H1 (cell line): ENCODE measurements around the gene IAH1. TPM values are rescaled to one million over a fixed set of nuclear protein-coding genes. Genes with fewer than 3 reads are reported as not detected.

Experiments used
- ASH2L ChIP-seq: fragments of 200-600, 300-600 bp; sonication (generic); IDR thresholded peaks from one replicate; pipeline ENCODE4 v1.7.1; 2017; ENCODE audit warnings: low read length
- CREB1 ChIP-seq: IDR thresholded peaks from 2 replicates; pipeline ENCODE4 v1.6.1; 2012; ENCODE audit warnings: inconsistent platforms
- GABPA ChIP-seq: IDR thresholded peaks from 2 replicates; pipeline ENCODE4 v1.6.1; 2011; ENCODE audit warnings: mild to moderate bottlenecking, low read length, moderate library complexity, borderline replicate concordance; ENCODE audit not compliant: insufficient read depth
- KDM1A ChIP-seq: fragments of 200-600, 300-600 bp; sonication (generic); IDR thresholded peaks from 2 replicates; pipeline ENCODE4 v1.7.1; 2016; ENCODE audit warnings: mild to moderate bottlenecking, low read length, borderline replicate concordance
- RBBP5 ChIP-seq: IDR thresholded peaks from 2 replicates; pipeline ENCODE4 v1.7.1; 2012; ENCODE audit warnings: low read depth, mild to moderate bottlenecking, inconsistent platforms, low read length, moderate library complexity, borderline replicate concordance
- polyA plus RNA-seq, 7 experiments: library from polyadenylated mRNA; depleted of rRNA in 3 of 7; stranded (reverse) in 5 of 7; unstranded in 2 of 7; fragments of >200 nt in 5 of 7; fragments of 200-250 nt in 2 of 7; gene quantifications; 1 replicate in 5 of 7; 2 replicates in 1 of 7; 4 replicates in 1 of 7; pipeline versions ENCODE4 v1.2.1 to v1.2.3, GENCODE V29; 2011 to 2013; ENCODE audit warnings: missing spikeins in 2 of 7, mixed read lengths in 2 of 7
- total RNA-seq: library from RNA; stranded (reverse); fragmentation: NEBNext Ultra II Directional; extraction: Animal tissue kit (Norgen Biotek cat#: 25700); gene quantifications from 2 replicates; pipeline ENCODE4 v1.2.1, GENCODE V29; 2021

IAH1 gene
- total and polyA plus RNA-seq, 2 of the 8 experiments (the other 6 are each of a cell fraction or from before 2014, with no cell fraction given): 15.1 to 21.5 TPM

GRCh38 chr2:9524291-9524690, 49.9 kb downstream of the IAH1 start (continued):
- TF ChIP-seq KDM1A: no peak
- no peak for TF ChIP-seq RBBP5
- TF ChIP-seq ASH2L: no peak
- no peak for TF ChIP-seq GABPA
- no peak for TF ChIP-seq CREB1
- TF ChIP-seq, all 59 proteins: peak for 0
